Thymus (tissue), 11 donors: ENCODE measurements around the gene ADD1. TPM values are rescaled to one million over a fixed set of nuclear protein-coding genes. Genes with fewer than 3 reads are reported as not detected.

Experiments used
- DNase-seq, 9 donors: peaks; one replicate each; pipeline ENCODE4 v3.0.0-alpha.2; 2013; ENCODE audit warnings: low spot score in 9 of 9, low read depth in 6 of 9, missing footprints in 1 of 9
- H3K27ac ChIP-seq, 2 donors: one replicate each; pipeline ENCODE4 v1.5.1; 2013; ENCODE audit warnings: control low read depth in 1 of 2, low read depth in 1 of 2, low read length in 1 of 2, mild to moderate bottlenecking in 1 of 2, moderate library complexity in 1 of 2
- H3K27me3 ChIP-seq, 2 donors: one replicate each; pipeline ENCODE4 v1.5.1; 2013; ENCODE audit warnings: low read length in 1 of 2; ENCODE audit not compliant: control insufficient read depth in 2 of 2, insufficient read depth in 1 of 2
- H3K36me3 ChIP-seq, 2 donors: one replicate each; pipeline ENCODE4 v1.5.1; 2013; ENCODE audit warnings: low read length in 1 of 2, mild to moderate bottlenecking in 1 of 2, moderate library complexity in 1 of 2; ENCODE audit not compliant: control insufficient read depth in 2 of 2, insufficient read depth in 2 of 2
- H3K4me1 ChIP-seq, 2 donors: one replicate each; pipeline ENCODE4 v1.5.1; 2013; ENCODE audit warnings: low read length in 2 of 2; ENCODE audit not compliant: control insufficient read depth in 2 of 2, insufficient read depth in 2 of 2
- H3K4me3 ChIP-seq, 2 donors: one replicate each; pipeline ENCODE4 v1.5.1; 2013; ENCODE audit warnings: low read length in 2 of 2, control low read depth in 1 of 2, mild to moderate bottlenecking in 1 of 2
- H3K9me3 ChIP-seq, 2 donors: one replicate each; pipeline ENCODE4 v1.5.1; 2013; ENCODE audit warnings: low read length in 1 of 2, mild to moderate bottlenecking in 1 of 2; ENCODE audit not compliant: control insufficient read depth in 2 of 2, insufficient read depth in 1 of 2
- WGBS: extraction: QIAGEN DNeasy Blood & Tissue Kit; methylation state at CpG from one replicate; pipeline ENCODE4 v1.1.7; 2013; 5-methylcytosine and 5-hydroxymethylcytosine counted together
- polyA plus RNA-seq: library from polyadenylated mRNA; stranded (reverse); fragments of 200-250 nt; gene quantifications from one replicate; pipeline ENCODE4 v1.2.3, GENCODE V29; 2013
- total RNA-seq: library from RNA; stranded (reverse); fragments of 120-200 nt; gene quantifications from one replicate; pipeline ENCODE4 v1.2.4, GENCODE V29; 2013
- donor health status: healthy.

Gene ADD1
- total and polyA plus RNA-seq, 2 donors: 103 to 247 TPM

GRCh38 chr4:2925496-2925895, 81.9 kb downstream of the ADD1 start:
- Histone ChIP-seq H3K4me1 (no peaks in the 10 kb centered on the region), H3K4me3 (no peak overlapping the region), H3K27ac (no peak overlapping the region), H3K27me3 (no peaks in the 10 kb centered on the region), H3K9me3 (no peaks in the 10 kb centered on the region), H3K36me3 (peaks cover 76 to 78% of the 10 kb centered on the region in 2 donors)
- 97% methylated on average over 5 of the region's 5 CpGs for WGBS
- no peak for DNase-seq

GRCh38 chr4:2925931-2926860, 82.6 kb downstream of the ADD1 start:
- no peaks in the 10 kb centered on the region for H3K4me1 ChIP-seq
- no peak for DNase-seq
- 96% methylated on average over 41 of the region's 41 CpGs for WGBS

GRCh38 chr4:2927016-2927695, 83.5 kb downstream of the ADD1 start:
- Histone ChIP-seq H3K9me3 (no peaks in the 10 kb centered on the region), H3K27me3 (no peaks in the 10 kb centered on the region), H3K27ac (no peak overlapping the region), H3K4me1 (peaks cover 0 to 8% of the 10 kb centered on the region in 2 donors), H3K36me3 (peaks cover 81 to 88% of the 10 kb centered on the region in 2 donors), H3K4me3 (no peak overlapping the region)
- no peak for DNase-seq
- 99% methylated on average over 18 of the region's 18 CpGs for WGBS

More at GRCh38 chr4:2925931-2926860, 82.6 kb downstream of the ADD1 start:
- Histone ChIP-seq H3K36me3 (peaks cover 83% of the 10 kb centered on the region in 2 donors), H3K27me3 (no peaks in the 10 kb centered on the region), H3K9me3 (no peaks in the 10 kb centered on the region), H3K27ac (no peak overlapping the region), H3K4me3 (no peak overlapping the region)

- peaks cover 0 to 13% of the 10 kb centered on the region in 2 donors for H3K4me1 ChIP-seq
- H3K36me3 ChIP-seq: peaks cover 75 to 84% of the 10 kb centered on the region in 2 donors
- H3K27ac ChIP-seq: no peak overlapping the region
- no peaks in the 10 kb centered on the region for H3K9me3 ChIP-seq
- WGBS: 99% methylated on average over 12 of the region's 12 CpGs
- H3K4me3 ChIP-seq: no peak overlapping the region
- no peaks in the 10 kb centered on the region for H3K27me3 ChIP-seq
- DNase-seq: no peak
These were observed 84.0 kb downstream of the ADD1 start for GRCh38 chr4:2927696-2928075.

GRCh38 chr4:2928242-2929176, 84.9 kb downstream of the ADD1 start:
- Histone ChIP-seq H3K27ac (peak overlapping the region in 1 of 2 donors; percentile 17), H3K36me3 (peaks cover 72 to 76% of the 10 kb centered on the region in 2 donors), H3K9me3 (no peaks in the 10 kb centered on the region), H3K4me1 (peaks cover 0 to 20% of the 10 kb centered on the region in 2 donors), H3K4me3 (no peak overlapping the region), H3K27me3 (no peaks in the 10 kb centered on the region)
- DNase-seq: no peak
- 96% methylated on average over 32 of the region's 32 CpGs for WGBS

- Histone ChIP-seq H3K4me1 (peaks cover 0 to 25% of the 10 kb centered on the region in 2 donors), H3K27ac (peak overlapping the region in 1 of 2 donors; percentile 18), H3K9me3 (no peaks in the 10 kb centered on the region), H3K36me3 (peaks cover 62 to 67% of the 10 kb centered on the region in 2 donors), H3K4me3 (no peak overlapping the region), H3K27me3 (no peaks in the 10 kb centered on the region)
- no peak for DNase-seq
- WGBS: 97% methylated on average over 16 of the region's 16 CpGs
These were observed 85.8 kb downstream of the ADD1 start for GRCh38 chr4:2929469-2929868.

GRCh38 chr4:2930135-2930757, 86.6 kb downstream of the ADD1 start:
- 96% methylated on average over 12 of the region's 12 CpGs for WGBS
- Histone ChIP-seq H3K27ac (no peak overlapping the region), H3K4me1 (peaks cover 0 to 26% of the 10 kb centered on the region in 2 donors), H3K27me3 (no peaks in the 10 kb centered on the region), H3K36me3 (peaks cover 55 to 59% of the 10 kb centered on the region in 2 donors), H3K9me3 (no peaks in the 10 kb centered on the region), H3K4me3 (no peak overlapping the region)
- no peak for DNase-seq

GRCh38 chr4:2930758-2931511, 87.3 kb downstream of the ADD1 start:
- Histone ChIP-seq H3K4me1 (peaks cover 2 to 33% of the 10 kb centered on the region in 2 donors), H3K9me3 (no peaks in the 10 kb centered on the region), H3K36me3 (peaks cover 50 to 52% of the 10 kb centered on the region in 2 donors), H3K4me3 (no peak overlapping the region), H3K27me3 (no peaks in the 10 kb centered on the region), H3K27ac (peak overlapping the region in 1 of 2 donors; percentile 32)
- 95% methylated on average over 34 of the region's 34 CpGs for WGBS
- no peak for DNase-seq
